Uterus (tissue), 4 donors: ENCODE results near the gene FANCC. TPM values are rescaled to one million over a fixed set of nuclear protein-coding genes. Genes with fewer than 3 reads are reported as not detected.

Experiments
- DNase-seq, 2 donors: peaks; one replicate each; pipeline ENCODE4 v3.0.0-alpha.2; 2019 to 2020
- H3K27ac ChIP-seq, 2 donors: fragments of 200-600 bp; sonication (generic); 1 replicate in 1 of 2; 2 replicates in 1 of 2; pipeline ENCODE4 v1.5.1; 2016 to 2018
- H3K27me3 ChIP-seq, 2 donors: fragments of 200-600 bp; sonication (generic); one replicate each; pipeline ENCODE4 v1.5.1; 2018 to 2019; ENCODE audit warnings: control low read depth in 1 of 2
- H3K36me3 ChIP-seq, 2 donors: fragments of 200-600 bp; sonication (generic); one replicate each; pipeline ENCODE4 v1.5.1; 2019; ENCODE audit warnings: control low read depth in 1 of 2
- H3K4me1 ChIP-seq, 2 donors: fragments of 200-600 bp; sonication (generic); one replicate each; pipeline ENCODE4 v1.5.1; 2018 to 2019; ENCODE audit warnings: control low read depth in 1 of 2
- H3K4me3 ChIP-seq, 2 donors: fragments of 200-600 bp; sonication (generic); 1 replicate in 1 of 2; 2 replicates in 1 of 2; pipeline ENCODE4 v1.5.1; 2018 to 2019; ENCODE audit warnings: mild to moderate bottlenecking in 1 of 2
- H3K9me3 ChIP-seq, 2 donors: fragments of 200-600 bp; sonication (generic); one replicate each; pipeline ENCODE4 v1.5.1; 2019; ENCODE audit warnings: control low read depth in 1 of 2
- POLR2A ChIP-seq, 2 donors: fragments of 450-650 bp; IDR thresholded peaks; one replicate each; pipeline ENCODE4 v1.6.1; 2016; ENCODE audit warnings: antibody characterized with exemption in 2 of 2, mild to moderate bottlenecking in 1 of 2, moderate library complexity in 1 of 2
- intact Hi-C: fragments of 100-400 bp; cut with DNase I; formaldehyde crosslinking; loops from one replicate; pipeline ENCODE4 v1.15.1; 2023; ENCODE audit warnings: low total_unique reads
- total RNA-seq, 4 donors: library from RNA; depleted of rRNA in 3 of 4; stranded (reverse); fragments of >200 nt in 3 of 4; gene quantifications; one replicate each; pipeline versions ENCODE4 v1.1.0 to v1.2.4, GENCODE V29; 2014 to 2023
- TF ChIP-seq, protein P1 (sequence below), 4 experiments: fragments of 200-600 bp in 2 of 4; fragments of 450-650 bp in 2 of 4; sonication (generic) in 2 of 4; IDR thresholded peaks; one replicate each; pipeline ENCODE4 v1.5.1; 2016 to 2019; ENCODE audit warnings: antibody characterized with exemption in 4 of 4, mild to moderate bottlenecking in 2 of 4, moderate library complexity in 1 of 4
- donor health status: DM: yes; HTN: yes; CAD: no.

The FANCC gene
- total RNA-seq, 4 donors from 2014 or later = 4.1 to 21.4 (median 15.9) TPM

- H3K36me3 ChIP-seq = no peaks in the 10 kb centered on the region
- no peaks in the 10 kb centered on the region for H3K27me3 ChIP-seq
- no peak overlapping the region for H3K4me3 ChIP-seq
- intact Hi-C loops = no loop called here
- TF ChIP-seq POLR2A (IDR thresholded peaks at IDR 0.05) = no peak
- TF ChIP-seq, protein P1, sequence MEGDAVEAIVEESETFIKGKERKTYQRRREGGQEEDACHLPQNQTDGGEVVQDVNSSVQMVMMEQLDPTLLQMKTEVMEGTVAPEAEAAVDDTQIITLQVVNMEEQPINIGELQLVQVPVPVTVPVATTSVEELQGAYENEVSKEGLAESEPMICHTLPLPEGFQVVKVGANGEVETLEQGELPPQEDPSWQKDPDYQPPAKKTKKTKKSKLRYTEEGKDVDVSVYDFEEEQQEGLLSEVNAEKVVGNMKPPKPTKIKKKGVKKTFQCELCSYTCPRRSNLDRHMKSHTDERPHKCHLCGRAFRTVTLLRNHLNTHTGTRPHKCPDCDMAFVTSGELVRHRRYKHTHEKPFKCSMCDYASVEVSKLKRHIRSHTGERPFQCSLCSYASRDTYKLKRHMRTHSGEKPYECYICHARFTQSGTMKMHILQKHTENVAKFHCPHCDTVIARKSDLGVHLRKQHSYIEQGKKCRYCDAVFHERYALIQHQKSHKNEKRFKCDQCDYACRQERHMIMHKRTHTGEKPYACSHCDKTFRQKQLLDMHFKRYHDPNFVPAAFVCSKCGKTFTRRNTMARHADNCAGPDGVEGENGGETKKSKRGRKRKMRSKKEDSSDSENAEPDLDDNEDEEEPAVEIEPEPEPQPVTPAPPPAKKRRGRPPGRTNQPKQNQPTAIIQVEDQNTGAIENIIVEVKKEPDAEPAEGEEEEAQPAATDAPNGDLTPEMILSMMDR (IDR thresholded peaks at IDR 0.05) = no peak
- DNase-seq = no peak
- no peak overlapping the region for H3K27ac ChIP-seq
- H3K4me1 ChIP-seq = no peaks in the 10 kb centered on the region
- no peaks in the 10 kb centered on the region for H3K9me3 ChIP-seq
Observed at GRCh38 chr9:95250462-95251221, 66.9 kb downstream of the FANCC start.

DNA sequence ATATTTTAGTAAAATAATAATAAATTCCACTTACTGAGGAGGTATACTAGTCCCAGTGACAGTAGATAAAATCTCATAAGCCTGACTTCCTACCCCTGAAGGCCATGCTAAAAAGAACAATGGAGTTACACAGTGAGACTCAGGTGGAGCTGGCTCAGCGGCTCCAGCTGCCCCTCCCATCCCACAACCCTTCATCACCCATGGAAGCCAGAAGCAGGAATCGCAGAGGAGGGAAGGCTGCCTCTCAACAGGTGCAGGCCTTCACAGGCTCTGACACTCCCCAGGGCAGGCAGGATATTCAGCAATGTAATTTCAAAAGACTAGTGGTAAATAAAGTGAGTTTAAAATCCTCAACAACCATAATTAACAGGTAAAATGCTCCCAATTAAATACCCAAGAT is 67.5 kb downstream of the FANCC start:
- H3K4me1 ChIP-seq = no peaks in the 10 kb centered on the region
- H3K27me3 ChIP-seq = no peaks in the 10 kb centered on the region
- intact Hi-C loops = no loop called here
- DNase-seq = no peak
- no peak overlapping the region for H3K27ac ChIP-seq
- no peak for TF ChIP-seq POLR2A (IDR thresholded peaks at IDR 0.05)
- TF ChIP-seq, protein P1 (IDR thresholded peaks at IDR 0.05) = no peak
- H3K36me3 ChIP-seq = no peaks in the 10 kb centered on the region
- no peaks in the 10 kb centered on the region for H3K9me3 ChIP-seq
- no peak overlapping the region for H3K4me3 ChIP-seq

DNA sequence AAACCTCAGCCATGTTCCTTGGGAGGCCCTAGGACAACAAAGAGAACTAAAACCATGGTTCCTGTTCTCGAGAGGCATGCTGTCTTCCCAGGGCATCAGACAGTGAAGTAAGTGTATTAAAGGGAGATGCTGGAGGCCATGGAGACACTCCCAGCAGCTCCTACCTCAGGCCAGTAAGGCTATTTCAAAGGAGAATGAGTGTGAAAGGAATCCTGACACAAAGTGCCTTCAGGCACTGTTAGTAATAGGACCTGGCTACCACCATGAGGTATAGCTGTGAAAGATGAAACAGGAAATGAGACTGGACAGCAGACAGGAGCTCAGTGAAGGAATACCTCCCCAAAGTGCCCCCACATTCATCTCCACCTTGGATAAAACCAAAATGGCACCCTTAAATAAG is 71.0 kb downstream of the FANCC start:
- H3K9me3 ChIP-seq = no peaks in the 10 kb centered on the region
- H3K4me3 ChIP-seq = no peak overlapping the region
- DNase-seq = no peak
- intact Hi-C loops = no loop called here
- no peaks in the 10 kb centered on the region for H3K27me3 ChIP-seq
- TF ChIP-seq, protein P1 (IDR thresholded peaks at IDR 0.05) = no peak
- no peak for TF ChIP-seq POLR2A (IDR thresholded peaks at IDR 0.05)
- H3K36me3 ChIP-seq = no peaks in the 10 kb centered on the region
- H3K4me1 ChIP-seq = no peaks in the 10 kb centered on the region
- no peak overlapping the region for H3K27ac ChIP-seq

- DNase-seq = no peak
- Histone ChIP-seq H3K27ac (no peak overlapping the region), H3K4me1 (no peaks in the 10 kb centered on the region), H3K27me3 (no peaks in the 10 kb centered on the region), H3K4me3 (no peak overlapping the region), H3K9me3 (no peaks in the 10 kb centered on the region), H3K36me3 (no peaks in the 10 kb centered on the region)
- intact Hi-C loops = no loop called here
- TF ChIP-seq, protein P1 (IDR thresholded peaks at IDR 0.05) = no peak
- TF ChIP-seq POLR2A (IDR thresholded peaks at IDR 0.05) = no peak
Observed at GRCh38 chr9:95242613-95243012, 74.9 kb downstream of the FANCC start.

DNA sequence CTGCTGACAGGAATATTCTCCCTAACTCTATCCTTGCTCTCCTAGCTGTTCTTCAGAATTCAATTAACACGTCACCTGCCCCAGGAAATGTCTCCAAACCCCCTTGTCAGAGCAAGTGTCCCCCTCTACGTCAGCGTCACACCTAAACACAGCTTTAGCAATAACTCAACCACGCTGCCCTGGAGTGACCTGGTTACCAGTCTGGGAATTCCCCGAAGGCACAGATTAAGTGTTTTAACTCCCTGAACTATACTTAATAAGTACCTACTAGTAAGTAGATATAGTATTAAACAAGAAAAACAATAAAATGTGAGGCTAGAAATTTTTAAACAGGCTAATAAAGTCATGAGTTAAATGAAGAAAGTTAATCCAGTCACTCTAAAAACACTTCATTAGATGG is 78.4 kb downstream of the FANCC start:
- no peak overlapping the region for H3K27ac ChIP-seq
- no peak for TF ChIP-seq POLR2A (IDR thresholded peaks at IDR 0.05)
- TF ChIP-seq, protein P1 (IDR thresholded peaks at IDR 0.05) = no peak
- H3K9me3 ChIP-seq = no peaks in the 10 kb centered on the region
- DNase-seq = no peak
- no peak overlapping the region for H3K4me3 ChIP-seq
- H3K27me3 ChIP-seq = no peaks in the 10 kb centered on the region
- no peaks in the 10 kb centered on the region for H3K4me1 ChIP-seq
- no peaks in the 10 kb centered on the region for H3K36me3 ChIP-seq
- intact Hi-C loops = no loop called here
